Heart right ventricle (tissue), 16 donors: ENCODE data around the gene CUEDC1. TPM values are rescaled to one million over a fixed set of nuclear protein-coding genes. Genes with fewer than 3 reads are reported as not detected.

Source experiments
- ATAC-seq, 8 donors: fragments of 200-7000 bp; cut with Tn5 transposase; one replicate each; pipeline ENCODE4 v1.9.1; 2020; ENCODE audit warnings: mild to moderate bottlenecking in 8 of 8, moderate library complexity in 8 of 8, moderate number of reproducible peaks in 1 of 8
- DNase-seq, 2 donors: peaks; one replicate each; pipeline ENCODE4 v3.0.0-alpha.2; 2020
- H3K27ac ChIP-seq, 10 donors: fragments of 200-600 bp; sonication (generic) in 2 of 10; one replicate each; pipeline versions ENCODE4 v1.5.0 to v1.8.0; 2020 to 2022; ENCODE audit warnings: mild to moderate bottlenecking in 3 of 10
- H3K27me3 ChIP-seq, 7 donors: fragments of 200-600 bp; one replicate each; pipeline ENCODE4 v1.8.0; 2021 to 2022; ENCODE audit warnings: mild to moderate bottlenecking in 2 of 7
- H3K36me3 ChIP-seq, 9 donors: fragments of 200-600 bp; sonication (generic) in 1 of 9; one replicate each; pipeline versions ENCODE4 v1.5.0 to v1.8.0; 2020 to 2022; ENCODE audit warnings: mild to moderate bottlenecking in 2 of 9
- H3K4me1 ChIP-seq, 9 donors: fragments of 200-600 bp; sonication (generic) in 1 of 9; one replicate each; pipeline versions ENCODE4 v1.5.0 to v1.8.0; 2020 to 2022; ENCODE audit warnings: mild to moderate bottlenecking in 4 of 9
- H3K4me3 ChIP-seq, 10 donors: fragments of 200-600 bp; sonication (generic) in 2 of 10; one replicate each; pipeline versions ENCODE4 v1.5.0 to v1.8.0; 2020 to 2022; ENCODE audit warnings: mild to moderate bottlenecking in 7 of 10, moderate library complexity in 2 of 10
- H3K9me3 ChIP-seq, 11 donors: fragments of 200-600 bp in 10 of 11; sonication (generic) in 2 of 11; one replicate each; pipeline versions ENCODE4 v1.5.0 to v1.8.0; 2013 to 2022; ENCODE audit warnings: mild to moderate bottlenecking in 2 of 11, control low read depth in 1 of 11, moderate library complexity in 1 of 11
- CTCF ChIP-seq, 9 donors: fragments of 200-600 bp; sonication (generic) in 2 of 9; IDR thresholded peaks; one replicate each; pipeline versions ENCODE4 v1.5.0 to v1.8.0; 2021 to 2022; ENCODE audit warnings: antibody characterized with exemption in 9 of 9, mild to moderate bottlenecking in 5 of 9, moderate library complexity in 1 of 9
- WGBS, 2 donors: extraction: QIAGEN DNeasy Blood & Tissue Kit; methylation state at CpG; one replicate each; pipeline ENCODE4 v1.1.7; 2013; ENCODE audit warnings: inconsistent platforms in 1 of 2; 5-methylcytosine and 5-hydroxymethylcytosine counted together
- intact Hi-C, 10 donors: fragments of 100-400 bp; cut with DNase I; formaldehyde crosslinking; loops; one replicate each; pipeline versions ENCODE4 v1.11.1 to v1.14.2; 2022
- polyA plus RNA-seq, 2 donors: library from polyadenylated mRNA; stranded (reverse); fragments of 200-250 nt; gene quantifications; one replicate each; pipeline ENCODE4 v1.2.3, GENCODE V29; 2013
- total RNA-seq, 10 donors: library from RNA; stranded (reverse); fragmentation: NEBNext Ultra II Directional in 3 of 10; extraction: Animal tissue kit (Norgen Biotek cat#: 25700) in 3 of 10; gene quantifications; one replicate each; pipeline versions ENCODE4 v1.2.1 to v1.2.4, GENCODE V29; 2021 to 2023
- donor health status: Arrhythmogenic right ventricular cardiomyopathy.
- donor health status: ischemic (EF 13 %, LVEDD 7.1; RV severe dilation, severe dysfunction).
- donor health status: healthy with polysubstance abuse.
- donor health status: DM: no; HTN: yes; CAD: no.
- donor health status: DM: no; HTN: no; CAD: no.
- donor health status: ischemic (EF 25% LVEDD 6.9; RV normal size, moderate dysfunction).
- donor health status: ischemic (EF 25% LVEDD 5.7; RV mildly dilated, moderate dysfunction).
- donor health status: healthy.
- donor health status: DM: yes; HTN: yes; CAD: no.
- donor health status: Ischemic cardiomyopathy.
- donor health status: ischemic (EF 35%, LVEDD 5.7; RV mildly dilated, moderate dysfunction).
- donor health status: nonischemic (EF 11% LVEDD 7.7; RV severe dilation, severe dysfunction).
- donor health status: DM: yes; HTN: yes; CAD: no.
- donor health status: PGD.
- donor health status: ischemic (EF 29% LVEDD 5.4; RV normal size, mild dysfunction).
- donor health status: nonischemic (EF 23%, LVEDD 6.1; RV moderate dilation, normal function).

CUEDC1 gene
- total and polyA plus RNA-seq, 12 donors: 26.9 to 65.0 (median 45.4) TPM

GRCh38 chr17:57886020-57886419 lies 69.2 kb downstream of the CUEDC1 start:
- no peak for TF ChIP-seq CTCF (IDR thresholded peaks at IDR 0.05)
- Histone ChIP-seq H3K27me3 (no peaks in the 10 kb centered on the region), H3K4me1 (peaks cover 27 to 48% (median 41%) of the 10 kb centered on the region in 9 donors), H3K4me3 (no peak overlapping the region), H3K36me3 (peaks cover 0 to 42% (median 17%) of the 10 kb centered on the region in 9 donors), H3K27ac (no peak overlapping the region), H3K9me3 (no peaks in the 10 kb centered on the region)
- DNase-seq (no peak), ATAC-seq (no peak)
- intact Hi-C loops: no loop called here
- 90 to 94% methylated on average over 4 of the region's 4 CpGs for WGBS, 2 donors

GRCh38 chr17:57885148-57885915 lies 69.9 kb downstream of the CUEDC1 start:
- no peak for TF ChIP-seq CTCF (IDR thresholded peaks at IDR 0.05)
- ATAC-seq: no peak
- Histone ChIP-seq H3K4me3 (no peak overlapping the region), H3K27me3 (no peaks in the 10 kb centered on the region), H3K4me1 (peaks cover 26 to 48% (median 39%) of the 10 kb centered on the region in 9 donors), H3K9me3 (no peaks in the 10 kb centered on the region), H3K36me3 (peaks cover 0 to 42% (median 17%) of the 10 kb centered on the region in 9 donors), H3K27ac (no peak overlapping the region)
- intact Hi-C loops: no loop called here
- no peak for DNase-seq
- WGBS, 2 donors: 90 to 94% methylated on average over 55 to 67 of the region's 67 CpGs

GRCh38 chr17:57881783-57882351 lies 73.3 kb downstream of the CUEDC1 start:
- peak; percentile 19 to 66 (median 36) for ATAC-seq
- peaks cover 0 to 76% (median 30%) of the 10 kb centered on the region in 9 donors for H3K36me3 ChIP-seq
- no peak overlapping the region for H3K4me3 ChIP-seq
- DNase-seq: peak in 1 of 2 donors; percentile 47
- no peaks in the 10 kb centered on the region for H3K9me3 ChIP-seq
- no peaks in the 10 kb centered on the region for H3K27me3 ChIP-seq
- H3K27ac ChIP-seq: peak overlapping the region; percentile 31 to 81 (median 59)
- 25 to 29% methylated on average over 9 of the region's 9 CpGs for WGBS, 2 donors
- intact Hi-C loops: no loop called here
- TF ChIP-seq CTCF (IDR thresholded peaks at IDR 0.05): no peak
- H3K4me1 ChIP-seq: peaks cover 18 to 55% (median 39%) of the 10 kb centered on the region in 9 donors

GRCh38 chr17:57881143-57881542 lies 74.1 kb downstream of the CUEDC1 start:
- H3K36me3 ChIP-seq: peaks cover 0 to 80% (median 30%) of the 10 kb centered on the region in 9 donors
- H3K9me3 ChIP-seq: no peaks in the 10 kb centered on the region
- DNase-seq (peak; percentile 10 to 37), ATAC-seq (peak in 6 of 8 donors; percentile 30 to 68 (median 39))
- no peaks in the 10 kb centered on the region for H3K27me3 ChIP-seq
- intact Hi-C loops: no loop called here
- no peak for TF ChIP-seq CTCF (IDR thresholded peaks at IDR 0.05)
- WGBS, 2 donors: 32 to 58% methylated on average over 8 of the region's 8 CpGs
- H3K4me3 ChIP-seq: no peak overlapping the region
- H3K4me1 ChIP-seq: peaks cover 18 to 62% (median 42%) of the 10 kb centered on the region in 9 donors
- peak overlapping the region; percentile 31 to 81 (median 59) for H3K27ac ChIP-seq
